Measurements from ENCODE around the gene C15orf61. TPM values are rescaled to one million over a fixed set of nuclear protein-coding genes. Genes with fewer than 3 reads are reported as not detected.

Gene C15orf61
- polyA plus RNA-seq, 2 of the 4 experiments (the other 2 are of a cell fraction): 3.6 to 5.9 TPM

GRCh38 chr15:67544475-67544874, 23.5 kb downstream of the C15orf61 start (continued):
- no peak for TF ChIP-seq ATOH8 (CRISPR knock-in tag; IDR thresholded peaks at IDR 0.05; ENCODE audit: low read depth)
- no peak for TF ChIP-seq ZNF302 (CRISPR knock-in tag; IDR thresholded peaks at IDR 0.05)
- no peak for TF ChIP-seq RAD21 (conservative IDR thresholded peaks at IDR 0.05 in 1 of 2, IDR thresholded peaks at IDR 0.05 in 1 of 2)
- no peak for TF ChIP-seq RNF2 (IDR thresholded peaks at IDR 0.05; ENCODE audit: borderline replicate concordance, low read depth)
- no peak for TF ChIP-seq MAFK (IDR thresholded peaks at IDR 0.05; ENCODE audit: partially characterized antibody)
- no peak for TF ChIP-seq CTCF (IDR thresholded peaks at IDR 0.05)
- no peak for TF ChIP-seq CEBPB (IDR thresholded peaks at IDR 0.05)
- no peak for TF ChIP-seq CBX8 (IDR thresholded peaks at IDR 0.05)
- no peak for TF ChIP-seq ZC3H11A (IDR thresholded peaks at IDR 0.05)
- TF ChIP-seq E2F6 (IDR thresholded peaks at IDR 0.05; ENCODE audit: borderline replicate concordance, low read depth): no peak
- TF ChIP-seq SMC3 (IDR thresholded peaks at IDR 0.05): no peak

- no peak for TF ChIP-seq RARB (CRISPR knock-in tag; IDR thresholded peaks at IDR 0.05)
- Histone ChIP-seq H3K4me1 (peaks cover 14% of the 10 kb centered on the region), H3K4me3 (no peak overlapping the region), H3K4me2 (no peak overlapping the region), H3K27ac (no peak overlapping the region), H3K9me3 (no peaks in the 10 kb centered on the region)
- DNase-seq (ENCODE audit: low read depth in 1 of 2, low spot score in 1 of 2) (no peak), FAIRE-seq (no peak), ATAC-seq (no peak)
- 71% methylated on average over 3 of the region's 3 CpGs for WGBS (ENCODE audit: missing lambda C conversion rate)
- POLR2A ChIA-PET: no interaction called here
- CTCF ChIA-PET: interaction anchor here (0.7 to 1.4 kb wide), 3 partner anchors 9 to 290 kb away, joined by 3 to 4 read pairs (median 4); no protein-coding TSS in a partner anchor
These were observed 24.9 kb downstream of the C15orf61 start for GRCh38 chr15:67545864-67546263.

- no peak for TF ChIP-seq JUN (IDR thresholded peaks at IDR 0.05)
- no peak for TF ChIP-seq CTCF (IDR thresholded peaks at IDR 0.05)
- no peak for TF ChIP-seq EP300 (IDR thresholded peaks at IDR 0.05)
- TF ChIP-seq TP53 (CRISPR knock-in tag; IDR thresholded peaks at IDR 0.05): no peak
- TF ChIP-seq RCOR1 (IDR thresholded peaks at IDR 0.05; ENCODE audit: low read depth, low read length): no peak
- no peak for TF ChIP-seq MAFK (IDR thresholded peaks at IDR 0.05; ENCODE audit: partially characterized antibody)
- no peak for TF ChIP-seq CEBPB (IDR thresholded peaks at IDR 0.05)
- TF ChIP-seq FOXS1 (CRISPR knock-in tag; IDR thresholded peaks at IDR 0.05): no peak
- TF ChIP-seq ATOH8 (CRISPR knock-in tag; IDR thresholded peaks at IDR 0.05; ENCODE audit: low read depth): no peak
- TF ChIP-seq HES2 (IDR thresholded peaks at IDR 0.05): no peak
- TF ChIP-seq BHLHE40 (IDR thresholded peaks at IDR 0.05; ENCODE audit: low read depth, low read length): no peak
- TF ChIP-seq RNF2 (IDR thresholded peaks at IDR 0.05; ENCODE audit: borderline replicate concordance, low read depth): no peak
- no peak for TF ChIP-seq HEYL (CRISPR knock-in tag; IDR thresholded peaks at IDR 0.05)
These were observed 26.1 kb downstream of the C15orf61 start for GRCh38 chr15:67547064-67547463.

More at GRCh38 chr15:67547064-67547463, 26.1 kb downstream of the C15orf61 start:
- POLR2A ChIA-PET: no interaction called here
- no peak for FAIRE-seq
- H3K4me1 ChIP-seq: peaks cover 9% of the 10 kb centered on the region; the same call in 2 of the 3 replicates
- ATAC-seq: no peak
- H3K4me2 ChIP-seq: no peak overlapping the region
- H3K9me3 ChIP-seq: no peaks in the 10 kb centered on the region
- H3K4me3 ChIP-seq: no peak overlapping the region
- no peak overlapping the region for H3K27ac ChIP-seq
- 73% methylated on average over 2 of the region's 2 CpGs for WGBS (ENCODE audit: missing lambda C conversion rate)
- CTCF ChIA-PET: interaction anchor here (0.7 to 1.6 kb wide), 4 partner anchors 8 to 21 kb away, joined by 3 to 4 read pairs (median 4); no protein-coding TSS in a partner anchor
- DNase-seq (ENCODE audit: low read depth in 1 of 2, low spot score in 1 of 2): no peak
